GM18502 (cell line): ENCODE measurements around the gene LSM7.

ENCODE experiments used
- ATAC-seq: cut with Tn5 transposase; IDR thresholded peaks from one replicate; pipeline ENCODE4 v1.9.1; 2021; ENCODE audit warnings: mild to moderate bottlenecking; ENCODE audit not compliant: unreplicated experiment, poor library complexity

Gene LSM7

DNA sequence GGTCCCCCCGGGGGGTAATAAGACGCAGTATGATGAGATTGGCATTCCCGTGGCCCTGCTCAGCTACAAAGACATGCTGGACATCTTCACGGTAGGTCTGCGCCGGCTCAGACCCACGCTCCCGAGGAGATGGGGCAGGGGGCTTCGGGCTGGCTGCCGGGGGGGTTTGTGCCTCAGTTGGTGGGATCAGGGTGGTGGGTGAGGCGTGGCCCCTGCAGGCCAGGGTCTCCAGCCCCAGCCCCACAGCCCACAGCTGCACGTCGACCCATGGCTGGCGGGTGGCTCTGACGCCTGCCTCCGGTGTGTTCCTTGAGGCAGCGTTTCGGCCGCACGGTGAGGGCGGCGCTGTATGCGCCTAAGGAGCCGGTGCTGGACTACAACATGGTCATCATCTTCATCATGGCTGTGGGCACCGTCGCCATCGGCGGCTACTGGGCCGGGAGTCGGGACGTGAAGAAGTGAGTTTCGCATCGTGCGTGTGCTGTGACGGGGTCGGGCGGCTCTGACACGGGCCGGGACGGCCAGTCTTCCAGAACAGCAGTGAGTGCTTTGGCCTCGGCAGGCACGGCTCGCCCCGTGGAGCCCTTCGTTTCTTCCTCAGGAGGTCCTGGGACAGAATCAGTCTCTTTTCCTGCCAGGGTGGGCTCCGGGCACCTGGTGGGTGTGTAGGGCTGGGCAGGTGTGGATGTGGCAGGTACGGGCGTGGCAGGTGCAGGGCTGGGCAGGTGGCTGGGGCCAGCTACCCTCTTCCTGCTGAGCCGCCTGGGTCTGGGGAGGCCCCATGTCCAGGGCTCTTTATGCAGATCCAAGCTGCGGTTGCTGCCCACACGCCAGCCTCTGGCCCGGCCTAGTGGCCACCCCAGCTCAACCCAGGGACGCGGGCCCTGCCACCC lies 10.6 kb upstream of the LSM7 start:
- ATAC-seq, result no peak

DNA sequence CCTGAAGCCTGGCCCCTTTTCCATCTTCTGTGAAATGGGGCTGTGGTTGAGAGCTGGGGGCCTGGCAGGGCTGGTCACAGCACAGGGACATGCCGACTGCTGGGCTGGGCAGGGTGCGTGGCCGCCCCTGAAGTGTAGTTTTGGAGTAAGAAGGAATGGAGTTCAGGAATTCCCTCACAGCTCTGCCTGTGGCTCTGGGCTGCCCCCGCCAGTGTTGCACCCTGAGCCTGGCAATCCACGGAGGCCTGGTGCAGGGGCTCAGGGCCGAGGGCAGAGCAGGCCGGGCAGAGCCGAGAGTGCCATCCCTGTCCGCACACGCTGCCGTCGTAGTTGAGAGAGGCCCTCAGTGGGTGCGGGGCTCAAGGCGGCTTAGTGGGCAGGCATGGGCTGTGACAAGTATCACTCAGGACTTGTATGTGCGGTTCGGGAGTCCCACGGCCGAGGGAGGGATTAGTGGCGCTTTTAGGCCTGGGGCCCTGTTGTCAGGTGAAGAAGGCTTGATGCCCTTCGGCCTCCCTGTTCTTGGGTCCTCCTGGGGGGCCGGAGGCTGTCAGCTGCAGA lies 9.7 kb upstream of the LSM7 start:
- no peak for ATAC-seq

DNA sequence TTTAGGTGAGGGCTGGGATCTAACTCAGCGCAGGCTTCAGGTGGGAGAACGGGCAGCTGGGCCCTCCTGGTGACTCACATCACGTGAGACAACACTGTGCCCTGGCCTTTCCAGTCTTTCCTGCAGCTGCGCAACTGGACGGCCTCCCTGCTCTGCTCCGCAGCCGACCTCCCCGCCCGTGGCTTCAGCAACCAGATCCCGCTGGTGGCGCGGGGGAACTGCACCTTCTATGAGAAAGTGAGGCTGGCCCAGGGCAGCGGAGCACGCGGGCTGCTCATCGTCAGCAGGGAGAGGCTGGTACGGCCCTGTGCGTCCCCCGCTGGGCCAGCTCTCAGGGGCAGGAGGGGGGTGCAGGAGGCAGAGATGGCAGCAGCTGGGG lies 8.9 kb upstream of the LSM7 start:
- no peak for ATAC-seq

DNA sequence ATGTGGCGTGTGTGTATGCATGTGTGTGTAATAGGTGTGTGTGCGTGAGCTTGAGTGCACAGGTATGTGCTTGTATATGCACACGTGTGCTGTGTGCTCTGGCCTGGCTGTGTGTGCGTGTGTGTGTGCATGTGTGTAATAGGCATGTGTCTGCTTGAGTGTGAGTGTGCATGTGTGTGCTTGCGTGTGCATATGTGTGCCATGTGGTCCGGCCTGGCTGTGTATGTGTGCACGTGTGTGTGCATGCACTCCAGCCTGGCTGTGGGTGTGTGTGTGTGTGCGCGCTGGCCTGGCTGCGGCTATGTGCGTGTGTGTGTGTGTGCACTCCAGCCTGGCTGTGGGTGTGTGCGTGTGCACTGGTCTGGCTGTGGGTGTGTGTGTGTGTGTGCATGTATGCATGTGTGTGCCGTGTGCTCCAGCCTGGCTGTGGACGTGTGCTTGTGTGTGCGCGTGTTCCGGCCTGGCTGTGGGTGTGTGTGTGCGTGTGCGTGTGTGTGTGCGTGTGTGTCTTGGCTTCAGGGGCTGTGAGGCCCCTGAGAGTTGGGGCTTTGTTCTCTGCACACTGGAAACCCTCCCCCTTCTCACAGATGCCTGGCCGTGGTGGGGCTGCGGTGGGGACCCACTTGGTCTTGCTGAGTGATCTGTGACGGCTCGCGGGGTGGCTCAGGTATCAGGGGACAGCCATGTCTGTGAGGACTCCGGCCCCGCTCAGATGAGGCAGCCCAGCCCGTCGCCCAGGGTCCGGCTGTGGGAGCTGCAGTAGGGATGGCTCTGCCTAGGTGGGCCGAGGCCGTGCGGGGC lies 8.3 kb upstream of the LSM7 start:
- ATAC-seq, result no peak

DNA sequence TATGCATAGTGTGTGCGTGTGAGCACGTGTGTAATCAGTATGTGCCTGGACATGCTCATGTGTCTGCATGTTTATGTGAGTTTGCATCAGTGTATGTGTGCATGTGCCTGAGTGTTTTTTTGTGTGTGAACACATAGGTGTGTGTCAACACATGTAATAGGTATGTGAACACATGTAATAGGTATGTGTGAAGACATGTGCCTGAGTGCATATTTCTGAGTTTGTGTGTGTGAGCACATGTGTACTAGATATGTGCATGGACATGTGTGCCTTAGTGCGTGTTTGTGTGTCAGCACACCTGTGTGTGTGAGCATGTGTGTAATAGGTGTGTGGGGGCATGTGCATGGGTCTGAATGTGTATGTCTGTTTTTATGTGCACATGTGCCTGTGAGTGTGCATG lies 7.5 kb upstream of the LSM7 start:
- ATAC-seq, result no peak

DNA sequence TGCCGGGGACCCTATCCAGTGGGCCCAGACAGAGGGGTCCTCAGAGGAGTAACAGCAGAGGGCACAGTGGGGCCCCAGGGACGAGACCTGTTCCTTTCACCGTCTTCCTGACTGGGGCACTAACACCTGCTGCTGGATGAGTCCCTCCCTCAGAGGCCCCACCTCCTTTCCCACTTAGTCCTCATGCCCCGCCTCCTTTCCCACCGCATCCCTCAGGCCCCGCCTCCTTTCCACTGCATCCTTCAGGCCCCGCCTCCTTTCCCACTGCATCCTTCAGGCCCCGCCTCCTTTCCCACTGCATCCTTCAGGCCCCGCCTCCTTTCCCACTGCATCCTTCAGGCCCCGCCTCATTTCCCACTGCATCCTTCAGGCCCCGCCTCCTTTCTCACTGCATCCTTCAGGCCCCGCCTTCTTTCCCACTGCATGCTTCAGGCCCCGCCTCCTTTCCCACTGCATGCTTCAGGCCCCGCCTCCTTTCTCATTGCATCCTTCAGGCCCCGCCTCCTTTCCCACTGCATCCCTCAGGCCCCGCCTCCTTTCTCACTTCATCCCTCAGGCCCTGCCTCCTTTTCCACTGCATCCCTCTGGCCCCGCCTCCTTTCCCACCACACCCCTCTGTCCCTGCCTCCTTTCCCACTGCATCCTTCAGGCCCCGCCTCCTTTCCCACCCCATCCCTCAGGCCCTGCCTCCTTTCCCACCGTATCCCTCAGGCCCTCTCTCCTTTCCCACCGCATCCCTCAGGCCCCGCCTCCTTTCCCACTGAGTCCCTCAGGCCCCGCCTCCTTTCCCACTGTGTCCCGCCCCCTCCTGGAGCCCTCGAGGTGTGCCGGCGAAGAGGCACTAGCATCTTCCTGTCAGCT lies 6.8 kb upstream of the LSM7 start:
- no peak for ATAC-seq

DNA sequence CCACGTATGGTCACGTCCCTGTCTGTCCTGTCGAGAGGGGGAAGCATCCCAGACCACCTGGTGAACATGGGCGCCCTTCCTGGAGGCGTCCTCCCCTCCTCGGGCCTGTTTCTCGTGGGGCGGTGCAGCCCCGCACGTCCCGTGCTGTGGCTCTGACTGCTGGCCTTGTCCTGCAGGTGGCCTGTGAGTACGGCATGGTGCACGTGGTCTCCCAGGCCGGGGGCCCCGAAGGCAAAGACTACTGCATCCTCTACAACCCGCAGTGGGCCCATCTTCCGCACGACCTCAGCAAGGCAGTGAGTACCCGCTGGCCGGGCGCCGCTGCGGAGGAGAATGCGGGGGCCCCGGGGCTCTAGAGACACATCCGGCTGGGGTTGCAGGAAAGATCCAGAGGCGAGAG lies 6.0 kb upstream of the LSM7 start:
- ATAC-seq, result no peak

DNA sequence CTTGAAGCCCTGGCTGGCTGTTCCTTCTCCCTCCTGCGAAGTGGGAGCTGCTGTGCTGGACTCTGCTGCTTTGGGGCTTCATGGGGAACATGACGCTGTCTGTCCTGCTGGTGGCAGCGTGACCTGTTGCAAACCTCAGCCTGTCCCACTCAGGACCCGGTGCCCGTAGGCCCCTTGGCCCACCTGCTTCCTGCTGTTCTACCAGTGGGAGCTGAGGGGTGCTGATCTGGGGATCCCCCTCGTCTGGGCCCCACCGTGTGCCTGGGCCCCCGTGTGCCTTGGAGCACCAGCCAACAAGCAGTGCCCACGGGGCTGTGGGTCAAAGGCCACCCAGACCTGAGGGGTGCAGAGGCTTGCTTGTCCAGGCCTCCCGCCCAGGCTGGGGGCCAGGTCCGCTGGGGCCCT lies 5.4 kb upstream of the LSM7 start:
- ATAC-seq, result no peak

DNA sequence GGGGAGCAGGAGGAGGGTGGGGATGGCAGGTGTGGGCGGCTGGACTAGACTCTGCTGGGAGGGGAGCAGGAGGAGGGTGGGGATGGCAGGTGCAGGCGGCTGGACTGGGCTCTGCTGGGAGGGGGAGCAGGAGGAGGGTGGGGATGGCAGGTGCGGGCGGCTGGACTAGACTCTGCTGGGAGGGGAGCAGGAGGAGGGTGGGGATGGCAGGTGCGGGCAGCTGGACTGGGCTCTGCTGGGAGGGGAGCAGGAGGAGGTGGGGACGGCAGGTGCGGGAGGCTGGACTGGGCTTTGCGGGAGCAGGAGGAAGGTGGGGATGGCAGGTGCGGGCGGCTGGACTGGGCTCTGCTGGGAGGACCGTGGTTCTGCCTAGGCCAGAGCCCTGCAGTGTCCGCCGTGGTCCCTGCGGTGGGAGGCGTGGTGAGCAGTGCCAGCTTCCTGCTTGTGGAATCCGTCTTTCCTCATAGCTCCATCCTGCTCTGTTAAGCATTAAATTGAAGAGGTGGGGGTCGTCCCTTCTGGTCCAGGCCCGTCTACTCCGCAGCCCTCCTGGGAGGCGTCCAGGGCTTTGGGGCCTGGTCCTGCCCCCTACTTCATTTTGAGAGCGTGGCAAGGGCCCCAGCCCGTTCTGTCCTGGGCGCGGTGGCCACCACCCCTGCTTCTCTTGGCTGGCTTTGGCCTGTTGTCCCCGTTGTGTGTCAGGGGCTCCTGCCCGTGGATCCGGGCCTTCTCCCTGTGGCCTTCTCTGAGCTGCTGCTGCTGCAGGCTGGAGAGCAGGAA lies 4.8 kb upstream of the LSM7 start:
- no peak for ATAC-seq

DNA sequence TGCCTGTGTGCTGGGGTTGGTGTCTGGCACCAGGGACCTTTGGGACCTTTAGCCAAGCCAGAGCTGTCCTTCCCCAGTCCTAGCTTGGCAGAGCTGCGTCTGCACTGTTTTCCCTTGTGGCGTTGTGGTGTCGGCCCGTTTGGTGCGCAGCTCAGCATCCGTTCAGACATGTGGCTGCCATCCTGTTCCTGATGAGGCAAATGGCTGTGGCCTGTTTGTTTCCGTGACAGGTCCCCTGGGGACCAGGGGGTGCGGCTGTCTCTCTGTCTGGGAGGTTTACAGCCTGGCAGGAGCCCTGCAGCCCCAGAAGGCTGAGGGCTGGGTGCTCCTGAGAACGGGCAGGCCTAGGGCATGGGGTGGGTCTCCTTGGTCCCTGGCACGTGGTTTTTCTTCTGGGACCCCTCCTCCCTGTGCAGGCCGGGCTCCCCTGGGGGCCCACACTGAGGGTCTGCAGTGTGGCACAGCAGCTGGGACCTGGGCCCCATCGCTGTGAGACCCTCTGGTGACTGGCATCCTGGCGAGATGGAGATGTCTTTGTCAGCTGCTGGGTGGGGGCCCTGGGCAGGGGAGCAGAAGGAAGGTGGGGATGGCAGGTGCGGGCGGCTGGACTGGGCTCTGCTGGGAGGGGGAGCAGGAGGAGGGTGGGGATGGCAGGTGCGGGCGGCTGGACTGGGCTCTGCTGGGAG lies 4.1 kb upstream of the LSM7 start:
- peak; percentile 31 for ATAC-seq

DNA sequence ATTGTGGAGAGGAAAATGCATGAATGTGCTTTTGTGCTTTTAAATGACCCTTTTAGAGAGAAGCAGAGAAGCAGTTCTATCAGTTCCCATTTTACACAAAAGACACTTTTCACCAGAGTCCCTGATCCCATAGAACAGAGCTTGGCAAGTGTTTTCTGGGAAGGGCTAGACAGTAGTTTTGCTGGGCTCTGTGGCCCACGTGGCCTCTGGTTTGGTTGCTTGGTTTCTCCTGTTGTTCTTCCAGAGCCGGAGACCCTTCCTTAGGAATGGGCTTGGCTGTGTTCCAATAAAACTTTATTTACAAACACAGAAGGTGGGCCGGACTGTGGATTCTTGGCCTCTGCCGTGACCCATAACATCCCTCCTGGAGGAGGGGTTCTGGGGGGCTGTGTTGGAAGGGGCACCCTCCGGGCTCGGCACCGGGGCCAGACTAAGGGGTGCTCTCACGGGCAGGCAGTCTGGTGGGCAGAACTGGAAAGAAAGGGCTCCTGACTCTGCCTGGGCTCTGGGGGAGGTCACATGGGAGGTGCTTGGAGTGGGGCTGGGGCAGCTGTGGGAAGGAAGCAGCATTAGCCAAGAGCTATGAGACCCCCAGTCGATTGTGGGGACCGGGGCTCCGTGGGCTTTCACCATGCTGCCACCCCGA lies 3.3 kb upstream of the LSM7 start:
- ATAC-seq, result no peak

DNA sequence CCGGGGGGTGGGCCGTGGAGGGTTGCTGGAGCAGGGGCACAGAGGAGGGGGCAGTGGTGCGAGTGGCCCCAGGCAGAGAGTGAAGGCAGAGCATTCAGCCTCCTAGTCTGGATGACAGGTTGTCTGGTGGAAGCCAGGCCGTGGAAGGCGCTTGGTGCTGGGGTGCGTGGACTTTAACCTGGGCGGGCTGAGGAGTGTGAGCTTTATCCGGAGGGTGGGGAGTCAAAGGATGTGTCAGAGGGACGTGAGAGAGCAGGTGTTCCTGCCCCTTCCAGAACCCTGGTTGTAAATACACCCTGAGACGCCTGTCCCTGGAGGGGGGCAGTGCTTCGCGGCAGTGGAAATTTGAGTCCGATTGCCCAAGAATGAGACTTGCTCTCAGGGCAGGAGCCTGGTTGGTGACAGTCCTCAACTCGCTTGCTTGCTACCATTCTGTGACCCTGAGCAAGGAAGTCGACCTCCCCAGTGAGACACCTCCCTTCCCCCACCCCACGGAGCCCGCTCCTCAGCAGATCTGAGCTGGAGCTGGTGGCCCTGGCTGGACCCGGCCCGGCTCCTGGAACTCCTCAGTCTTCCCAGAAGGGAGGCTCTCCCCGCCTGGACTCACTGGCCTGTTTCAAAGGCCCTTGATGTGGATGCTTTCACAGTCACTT lies 2.4 kb upstream of the LSM7 start:
- no peak for ATAC-seq

DNA sequence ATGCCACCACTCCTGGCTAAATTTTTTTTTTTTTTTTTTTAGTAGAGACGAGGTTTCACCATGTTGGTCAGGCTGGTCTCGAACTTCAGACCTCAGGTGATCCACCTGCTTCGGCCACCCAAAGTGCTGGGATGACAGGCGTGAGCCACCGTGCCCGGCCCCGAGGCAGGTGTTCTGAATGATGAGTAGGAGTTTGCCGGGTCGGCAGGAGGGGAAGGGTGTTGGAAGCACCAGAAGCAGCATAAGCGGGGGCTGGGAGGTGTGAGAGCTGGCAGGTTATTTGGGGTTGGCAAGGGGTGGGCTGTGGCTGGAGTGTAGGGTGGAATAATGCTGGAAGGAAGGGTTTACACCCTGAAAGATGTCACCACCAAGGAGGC lies 1.9 kb upstream of the LSM7 start:
- ATAC-seq, result no peak

DNA sequence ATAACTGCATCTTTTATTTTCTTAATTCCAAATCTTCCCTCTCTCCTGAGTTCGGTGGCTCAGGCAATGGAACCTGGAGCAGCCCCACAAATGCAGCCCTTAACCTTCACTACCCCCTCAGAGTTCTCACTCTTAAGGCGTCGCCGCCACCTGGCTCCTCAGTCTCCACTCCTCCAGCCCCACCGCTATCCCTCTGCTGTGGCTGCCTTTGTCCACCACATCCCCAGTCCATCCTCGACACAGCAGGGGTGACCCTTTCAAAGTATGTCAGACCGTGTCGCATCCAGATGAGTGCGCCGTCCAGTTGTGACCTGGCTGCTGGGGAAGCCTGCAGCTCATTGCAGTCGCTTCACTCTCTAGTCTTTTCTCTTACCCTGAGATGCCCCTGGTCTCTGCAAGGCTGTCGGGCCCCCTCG lies 1.1 kb upstream of the LSM7 start:
- ATAC-seq, result no peak

DNA sequence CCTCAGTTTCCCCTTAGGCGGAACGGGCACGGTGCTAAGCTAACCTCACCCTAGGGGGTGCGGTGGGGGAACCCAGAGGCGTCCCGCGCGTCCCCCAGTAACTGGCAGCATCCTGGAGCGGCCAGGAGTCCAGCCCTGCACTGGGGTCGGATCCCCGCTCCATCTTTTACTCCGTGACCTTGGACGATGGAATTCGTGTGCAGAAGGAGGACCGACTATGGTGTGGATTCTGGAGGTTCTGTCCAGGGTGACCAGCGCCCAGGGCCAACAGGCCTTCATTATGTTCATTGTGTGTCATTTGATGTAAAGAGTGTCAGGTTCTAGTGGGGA lies 728 bp upstream of the LSM7 start:
- ATAC-seq, result no peak

DNA sequence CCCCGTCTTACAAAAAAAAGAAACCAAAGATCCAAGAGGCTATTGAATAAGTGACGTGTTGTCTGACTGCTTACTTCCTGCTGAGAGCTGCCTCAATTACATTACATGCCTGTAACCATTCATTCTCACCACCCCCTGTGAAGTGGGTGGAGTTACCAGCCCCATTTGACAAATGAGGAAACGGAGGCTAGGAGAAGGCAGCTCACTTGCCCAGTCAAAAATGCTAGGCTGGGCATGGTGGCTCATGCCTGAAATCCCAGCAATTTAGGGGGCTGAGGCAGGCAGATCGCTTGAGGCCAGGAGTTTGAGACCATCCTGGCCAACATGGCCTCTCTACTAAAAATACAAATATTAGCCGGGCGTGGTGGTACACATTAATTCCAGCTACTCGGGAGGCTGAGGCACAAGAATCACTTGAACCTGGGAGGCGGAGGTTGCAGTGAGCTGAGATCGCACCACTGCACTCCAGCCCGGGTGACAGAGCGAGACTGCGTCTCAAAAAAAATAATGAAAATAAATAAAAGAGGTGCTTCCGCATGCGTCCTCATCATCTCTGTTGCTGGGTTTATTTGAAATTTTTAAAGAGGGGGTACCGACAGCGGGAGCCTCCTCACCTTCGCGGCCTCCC lies 499 bp downstream of the LSM7 start:
- no peak for ATAC-seq

DNA sequence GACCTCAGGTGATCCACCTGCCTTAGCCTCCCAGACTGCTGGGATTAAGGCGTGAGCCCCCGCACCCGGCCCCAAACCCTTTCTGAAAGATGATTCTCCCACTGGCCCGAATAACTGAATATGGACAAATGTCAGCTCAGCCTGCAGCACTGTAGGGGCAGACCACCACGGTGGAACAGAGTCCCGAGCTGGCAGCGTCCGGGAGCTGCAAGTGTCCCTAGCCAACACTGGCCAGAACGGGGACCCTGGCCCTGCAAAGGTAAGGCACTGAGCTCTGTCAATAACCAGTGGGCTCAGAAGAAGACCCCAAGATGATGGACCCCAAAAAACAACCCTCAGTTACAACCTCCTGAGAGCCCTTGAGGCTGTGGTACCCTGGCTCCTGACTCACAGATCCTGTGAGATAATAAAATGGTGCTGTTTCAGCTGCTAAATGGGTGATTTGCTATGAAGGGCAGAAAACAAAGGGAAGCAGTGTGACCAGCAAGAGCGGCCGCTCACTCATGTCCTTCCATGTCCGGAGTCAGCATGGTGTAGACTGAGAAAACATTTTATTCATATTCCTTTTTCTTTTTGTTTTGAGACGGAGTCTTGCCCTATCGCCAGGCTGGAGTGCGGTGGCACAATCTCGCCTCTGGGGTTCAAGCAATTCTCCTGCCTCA lies 1.6 kb downstream of the LSM7 start:
- no peak for ATAC-seq
